ENCODE data around the gene DCAKD. TPM values are rescaled to one million over a fixed set of nuclear protein-coding genes. Genes with fewer than 3 reads are reported as not detected.

DCAKD gene
- total and polyA plus RNA-seq, 10 of the 15 experiments (the other 5 are each of a cell fraction or from before 2014, with no cell fraction given), result 11.6 to 62.7 (median 38.3) TPM

GRCh38 chr17:45034599-45034998 is 16.8 kb downstream of the DCAKD start:
- Histone ChIP-seq H4K20me1 (ENCODE audit: control insufficient read depth, insufficient read depth) (no peaks in the 10 kb centered on the region), H3K9me3 (replicated peaks; ENCODE audit: control insufficient read depth, insufficient read depth, low read length) (no peaks in the 10 kb centered on the region), H3K79me2 (ENCODE audit: control insufficient read depth, insufficient read depth, low read length) (peaks cover 8% of the 10 kb centered on the region), H2AFZ (ENCODE audit: control insufficient read depth, low read depth, low read length) (no peak overlapping the region), H3K4me2 (ENCODE audit: control insufficient read depth, insufficient read depth) (no peak overlapping the region), H3K36me3 (ENCODE audit: control insufficient read depth in 2 of 2, insufficient read depth in 2 of 2, low read length in 1 of 2) (peaks cover 5% of the 10 kb centered on the region in 2 experiments), H3K9ac (ENCODE audit: control insufficient read depth, insufficient read depth, low read length) (no peak overlapping the region), H3K4me1 (ENCODE audit: control insufficient read depth, insufficient read depth, low read length) (peaks cover 23% of the 10 kb centered on the region), H3K27me3 (replicated peaks in 1 of 2; ENCODE audit: control insufficient read depth in 2 of 2, insufficient read depth in 2 of 2, low read length in 1 of 2) (no peaks in the 10 kb centered on the region), H3K4me3 (no peak overlapping the region), H3K27ac (ENCODE audit: control insufficient read depth, insufficient read depth) (no peak overlapping the region)
- CTCF ChIA-PET, result interaction anchor here (0.5 to 1.6 kb wide), 5 partner anchors 12 to 114 kb away, joined by 3 to 5 read pairs (median 4); no protein-coding TSS in a partner anchor
- WGBS (ENCODE audit: insufficient coverage, insufficient replicate concordance, low lambda C conversion rate, missing lambda C conversion rate), result 99% methylated on average over 14 of the region's 14 CpGs
- RAD21 ChIA-PET (ENCODE audit: unreplicated experiment), result no interaction called here
- in situ Hi-C loops (cut with MboI), result no loop called here
- DNase-seq (ENCODE audit: low read depth, low spot score), result no peak
- intact Hi-C loops (cut with micrococcal nuclease; ENCODE audit: unreplicated experiment), result no loop called here
- FAIRE-seq, result no peak
- POLR2A ChIA-PET, result interaction anchor here (0.6 kb wide), 1 partner anchor 9 kb away, joined by 3 read pairs; no protein-coding TSS in a partner anchor
- no peak for TF ChIP-seq CEBPB (IDR thresholded peaks at IDR 0.05; ENCODE audit: borderline replicate concordance in 1 of 2, low read depth in 2 of 2, low read length in 2 of 2)
- TF ChIP-seq SUZ12 (IDR thresholded peaks at IDR 0.05; ENCODE audit: unreplicated experiment), result no peak
- no peak for TF ChIP-seq DPF2 (IDR thresholded peaks at IDR 0.05)
- TF ChIP-seq BCL11A (IDR thresholded peaks at IDR 0.05; ENCODE audit: low read depth, low read length), result no peak
- TF ChIP-seq PML (IDR thresholded peaks at IDR 0.05; ENCODE audit: low read length), result no peak
- TF ChIP-seq, protein P1, sequence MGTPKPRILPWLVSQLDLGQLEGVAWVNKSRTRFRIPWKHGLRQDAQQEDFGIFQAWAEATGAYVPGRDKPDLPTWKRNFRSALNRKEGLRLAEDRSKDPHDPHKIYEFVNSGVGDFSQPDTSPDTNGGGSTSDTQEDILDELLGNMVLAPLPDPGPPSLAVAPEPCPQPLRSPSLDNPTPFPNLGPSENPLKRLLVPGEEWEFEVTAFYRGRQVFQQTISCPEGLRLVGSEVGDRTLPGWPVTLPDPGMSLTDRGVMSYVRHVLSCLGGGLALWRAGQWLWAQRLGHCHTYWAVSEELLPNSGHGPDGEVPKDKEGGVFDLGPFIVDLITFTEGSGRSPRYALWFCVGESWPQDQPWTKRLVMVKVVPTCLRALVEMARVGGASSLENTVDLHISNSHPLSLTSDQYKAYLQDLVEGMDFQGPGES (IDR thresholded peaks at IDR 0.05), result no peak
- TF ChIP-seq PBX3 (IDR thresholded peaks at IDR 0.05; ENCODE audit: insufficient replicate concordance, low read depth, low read length), result no peak
- TF ChIP-seq ASH2L (IDR thresholded peaks at IDR 0.05; ENCODE audit: borderline replicate concordance, low read depth), result no peak
- no peak for ATAC-seq
- SMC1A ChIA-PET (ENCODE audit: uncharacterized antibody, unreplicated experiment), result no interaction called here
- no TSS peak for BruUV-seq (replicated peaks)
